Measurements from ENCODE around the gene PRR30.

GRCh38 chr2:27162151-27163121 is 23.2 kb upstream of the PRR30 start:
- TF ChIP-seq TAF1 (IDR thresholded peaks at IDR 0.05; ENCODE audit: borderline replicate concordance, low read depth, low read length) (no peak), CTCF (IDR thresholded peaks at IDR 0.05) (no peak), SIN3A (IDR thresholded peaks at IDR 0.05; ENCODE audit: borderline replicate concordance, low read depth, low read length) (no peak), EZH2phosphoT487 (IDR thresholded peaks at IDR 0.05; ENCODE audit: borderline replicate concordance, low read depth) (no peak), POLR2AphosphoS5 (IDR thresholded peaks at IDR 0.05; ENCODE audit: low read depth, low read length) (no peak), YY1 (IDR thresholded peaks at IDR 0.05; ENCODE audit: low read depth) (no peak), TCF12 (IDR thresholded peaks at IDR 0.05) (no peak), SMC3 (IDR thresholded peaks at IDR 0.05; ENCODE audit: low read depth, low read length) (no peak)

Measured in SK-N-SH (cell line).